ENCODE data around the gene MYBPHL.

MYBPHL gene

GRCh38 chr1:109277434-109278204 is 29.2 kb downstream of the MYBPHL start:
- no peak for DNase-seq

DNA sequence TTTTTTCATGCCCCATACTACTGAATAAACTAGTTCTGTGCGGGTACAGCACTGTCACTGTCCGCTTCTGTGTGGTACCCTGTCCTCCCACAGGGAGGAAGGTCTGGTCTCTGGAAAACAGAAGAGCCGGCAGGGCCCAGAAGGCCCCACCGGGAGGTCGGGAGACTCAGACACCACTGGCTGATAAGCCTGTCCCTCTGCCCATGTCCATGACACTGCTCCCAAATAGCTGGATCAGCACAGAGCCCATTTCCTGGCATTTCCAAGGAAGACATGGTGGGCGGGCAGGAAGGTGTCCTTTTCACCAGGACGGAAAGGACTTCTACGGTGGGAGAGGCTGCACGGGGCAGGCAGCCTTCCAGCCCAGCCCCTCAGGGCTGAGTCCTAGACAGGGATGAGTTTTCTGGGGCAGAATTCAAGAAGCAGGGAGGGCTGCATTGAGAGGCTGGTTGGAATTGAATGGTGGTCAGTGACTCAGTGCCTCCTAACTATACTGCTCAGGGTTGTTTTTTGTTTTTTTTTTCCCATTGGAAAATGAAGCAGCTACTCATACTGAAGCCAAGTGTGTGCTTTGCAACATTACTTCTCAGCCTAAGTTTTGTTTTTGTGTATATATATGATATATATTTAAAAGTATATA is 31.0 kb downstream of the MYBPHL start:
- DNase-seq = no peak

DNA sequence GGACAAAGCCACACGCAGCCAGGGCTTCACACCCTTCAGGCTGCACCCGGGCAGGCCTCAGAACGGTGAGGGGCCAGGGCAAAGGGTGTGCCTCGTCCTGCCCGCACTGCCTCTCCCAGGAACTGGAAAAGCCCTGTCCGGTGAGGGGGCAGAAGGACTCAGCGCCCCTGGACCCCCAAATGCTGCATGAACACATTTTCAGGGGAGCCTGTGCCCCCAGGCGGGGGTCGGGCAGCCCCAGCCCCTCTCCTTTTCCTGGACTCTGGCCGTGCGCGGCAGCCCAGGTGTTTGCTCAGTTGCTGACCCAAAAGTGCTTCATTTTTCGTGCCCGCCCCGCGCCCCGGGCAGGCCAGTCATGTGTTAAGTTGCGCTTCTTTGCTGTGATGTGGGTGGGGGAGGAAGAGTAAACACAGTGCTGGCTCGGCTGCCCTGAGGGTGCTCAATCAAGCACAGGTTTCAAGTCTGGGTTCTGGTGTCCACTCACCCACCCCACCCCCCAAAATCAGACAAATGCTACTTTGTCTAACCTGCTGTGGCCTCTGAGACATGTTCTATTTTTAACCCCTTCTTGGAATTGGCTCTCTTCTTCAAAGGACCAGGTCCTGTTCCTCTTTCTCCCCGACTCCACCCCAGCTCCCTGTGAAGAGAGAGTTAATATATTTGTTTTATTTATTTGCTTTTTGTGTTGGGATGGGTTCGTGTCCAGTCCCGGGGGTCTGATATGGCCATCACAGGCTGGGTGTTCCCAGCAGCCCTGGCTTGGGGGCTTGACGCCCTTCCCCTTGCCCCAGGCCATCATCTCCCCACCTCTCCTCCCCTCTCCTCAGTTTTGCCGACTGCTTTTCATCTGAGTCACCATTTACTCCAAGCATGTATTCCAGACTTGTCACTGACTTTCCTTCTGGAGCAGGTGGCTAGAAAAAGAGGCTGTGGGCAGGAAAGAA is 32.0 kb downstream of the MYBPHL start:
- no peak for DNase-seq

GRCh38 chr1:109273570-109274288 is 33.1 kb downstream of the MYBPHL start:
- DNase-seq = no peak

DNA sequence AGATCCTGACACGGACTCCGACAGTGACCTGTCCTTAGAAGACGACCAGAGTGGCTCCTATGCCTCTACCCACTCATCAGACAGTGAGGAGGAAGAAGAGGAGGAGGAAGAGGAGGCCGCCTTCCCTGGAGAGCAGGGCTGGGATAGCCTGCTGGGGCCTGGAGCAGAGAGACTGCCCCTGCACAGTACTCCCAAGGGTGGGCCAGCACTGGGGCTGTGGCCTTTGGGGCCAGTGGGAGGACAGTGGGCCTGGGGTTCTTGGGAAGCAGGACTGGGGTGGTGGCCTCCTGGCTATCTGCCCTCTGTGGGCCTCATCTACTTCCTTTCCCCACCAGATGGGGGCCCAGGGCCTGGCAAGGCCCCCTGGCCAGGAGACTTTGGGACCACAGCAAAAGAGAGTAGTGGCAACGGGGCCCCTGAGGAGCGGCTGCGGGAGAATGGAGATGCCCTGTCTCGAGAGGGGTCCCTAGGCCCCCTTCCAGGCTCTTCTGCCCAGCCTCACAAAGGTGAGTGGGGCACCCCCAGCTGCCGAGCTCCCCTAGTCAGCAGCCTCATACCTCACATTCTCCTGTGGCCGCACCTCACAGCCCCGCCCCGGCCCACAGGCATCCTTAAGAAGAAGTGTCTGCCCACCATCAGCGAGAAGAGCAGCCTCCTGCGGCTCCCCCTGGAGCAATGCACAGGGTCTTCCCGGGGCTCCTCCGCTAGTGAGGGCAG is 33.8 kb downstream of the MYBPHL start:
- DNase-seq = no peak

- DNase-seq = no peak
Measured at GRCh38 chr1:109272021-109272799, 34.6 kb downstream of the MYBPHL start.

DNA sequence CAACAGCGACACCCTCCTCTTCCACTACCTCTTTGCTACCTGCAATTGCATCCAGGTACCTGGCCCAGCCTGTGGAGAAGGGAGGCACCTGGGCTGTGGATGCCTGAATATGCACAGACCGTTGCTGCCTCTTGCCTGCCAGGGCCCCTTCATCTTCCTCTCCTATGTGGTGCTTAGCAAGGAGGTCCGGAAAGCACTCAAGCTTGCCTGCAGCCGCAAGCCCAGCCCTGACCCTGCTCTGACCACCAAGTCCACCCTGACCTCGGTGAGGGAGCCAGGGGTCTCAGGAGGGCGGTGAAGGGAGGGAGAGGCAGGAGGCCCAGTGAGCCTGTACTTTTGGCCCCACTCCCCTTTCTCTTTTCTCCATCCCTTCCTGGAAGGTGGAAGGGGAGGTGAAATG is 35.4 kb downstream of the MYBPHL start:
- DNase-seq = no peak

GRCh38 chr1:109270623-109271317 is 36.0 kb downstream of the MYBPHL start:
- no peak for DNase-seq

- DNase-seq = no peak
Measured at GRCh38 chr1:109269981-109270622, 36.7 kb downstream of the MYBPHL start.

- no peak for DNase-seq
Measured at GRCh38 chr1:109269212-109269980, 37.4 kb downstream of the MYBPHL start.

- no peak for DNase-seq
Measured at GRCh38 chr1:109268431-109269211, 38.2 kb downstream of the MYBPHL start.

DNA sequence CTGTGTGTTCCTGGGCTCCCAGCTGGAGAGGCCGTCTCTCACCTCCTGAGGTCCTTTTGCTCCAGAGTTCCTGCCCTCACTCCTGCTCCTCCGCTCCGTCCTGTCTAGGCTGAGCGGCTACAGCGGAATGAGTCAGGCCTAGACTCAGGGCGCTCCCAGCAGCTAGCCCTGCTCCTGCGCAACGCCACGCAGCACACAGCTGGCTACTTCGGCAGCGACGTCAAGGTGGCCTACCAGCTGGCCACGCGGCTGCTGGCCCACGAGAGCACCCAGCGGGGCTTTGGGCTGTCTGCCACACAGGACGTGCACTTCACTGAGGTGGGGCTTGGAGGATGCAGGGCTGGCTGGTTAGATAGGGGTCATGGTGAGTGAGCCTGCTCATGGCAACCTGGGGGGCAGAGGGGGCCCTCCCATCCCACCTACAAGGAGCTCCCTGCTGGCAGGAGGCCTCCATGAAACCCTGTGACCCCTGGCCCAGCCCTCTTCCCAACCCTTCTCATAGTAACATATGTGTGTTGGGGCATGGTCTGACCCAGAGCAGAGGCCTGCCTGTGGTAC is 39.0 kb downstream of the MYBPHL start:
- DNase-seq = no peak

DNA sequence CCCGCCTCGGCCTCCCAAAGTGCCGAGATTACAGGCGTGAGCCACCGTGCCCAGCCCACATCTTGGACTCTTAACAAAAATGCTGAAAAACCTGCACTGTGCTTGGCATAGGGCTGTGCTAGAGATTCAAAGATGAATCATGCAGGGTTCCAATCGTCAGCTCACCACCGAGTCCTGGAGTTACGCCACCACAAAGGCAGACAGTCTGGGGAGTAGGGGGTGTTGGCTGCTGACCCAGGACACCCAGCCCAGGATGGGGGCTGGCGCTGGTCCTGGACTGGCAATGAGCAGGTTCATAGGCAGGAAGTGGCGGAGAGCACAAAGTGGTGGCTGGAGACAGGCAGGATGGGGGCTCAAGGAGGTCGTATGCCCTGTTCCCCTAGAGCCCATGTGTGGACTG is 39.8 kb downstream of the MYBPHL start:
- DNase-seq = no peak

- no peak for DNase-seq
Measured at GRCh38 chr1:109265741-109266330, 41.0 kb downstream of the MYBPHL start.

DNA sequence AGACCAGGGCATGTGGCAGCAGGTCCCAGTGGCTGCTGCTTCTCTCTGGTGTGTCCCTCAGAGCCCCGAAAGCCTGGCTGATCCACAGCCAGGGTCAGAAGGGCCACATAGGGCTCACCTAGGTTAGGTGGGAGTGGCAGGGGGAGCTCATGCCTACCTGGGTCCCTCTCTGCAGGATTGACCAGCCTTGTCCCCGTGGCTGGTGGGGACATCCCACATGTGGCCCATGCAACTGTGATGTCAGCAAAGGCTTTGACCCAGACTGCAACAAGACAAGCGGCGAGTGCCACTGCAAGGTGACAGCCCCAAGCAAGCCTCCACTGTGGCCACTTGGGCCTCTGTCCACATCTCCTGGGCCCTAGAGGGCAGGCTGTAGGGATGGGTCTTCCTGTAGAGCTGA is 41.8 kb downstream of the MYBPHL start:
- DNase-seq = no peak

GRCh38 chr1:109264379-109264755 is 42.4 kb downstream of the MYBPHL start:
- DNase-seq = no peak

DNA sequence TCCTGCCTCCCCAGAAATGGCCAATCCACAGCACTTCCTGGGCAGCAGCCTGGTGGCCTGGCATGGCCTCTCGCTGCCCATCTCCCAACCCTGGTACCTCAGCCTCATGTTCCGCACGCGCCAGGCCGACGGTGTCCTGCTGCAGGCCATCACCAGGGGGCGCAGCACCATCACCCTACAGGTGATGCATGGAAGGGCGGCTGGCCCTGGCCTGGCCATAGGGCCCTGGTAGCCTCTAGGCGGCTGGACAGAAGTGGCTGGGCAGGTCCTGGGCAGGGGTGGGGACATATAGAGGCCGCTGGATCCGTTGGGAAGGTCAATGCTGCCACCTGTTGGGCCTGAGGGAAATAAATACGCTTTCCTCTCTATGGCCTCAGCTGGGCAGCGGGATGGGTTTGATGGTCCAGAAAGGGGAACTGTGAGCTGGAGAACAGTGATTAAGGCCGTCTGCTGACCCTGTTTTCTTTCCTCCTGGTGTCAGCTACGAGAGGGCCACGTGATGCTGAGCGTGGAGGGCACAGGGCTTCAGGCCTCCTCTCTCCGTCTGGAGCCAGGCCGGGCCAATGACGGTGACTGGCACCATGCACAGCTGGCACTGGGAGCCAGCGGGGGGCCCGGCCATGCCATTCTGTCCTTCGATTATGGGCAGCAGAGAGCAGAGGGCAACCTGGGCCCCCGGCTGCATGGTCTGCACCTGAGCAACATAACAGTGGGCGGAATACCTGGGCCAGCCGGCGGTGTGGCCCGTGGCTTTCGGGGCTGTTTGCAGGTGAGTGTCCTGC is 43.0 kb downstream of the MYBPHL start:
- DNase-seq = peak; percentile 67

All from SHP77 treated with DMSO at 0.1 percent for 48 hours (cell line).